ENCODE data around the gene INTS14. TPM values are rescaled to one million over a fixed set of nuclear protein-coding genes. Genes with fewer than 3 reads are reported as not detected.
"Not testable (repeated sequence)": the region's sequence is repeated elsewhere in the genome, so short reads cannot be mapped to it uniquely, and the experiment has no call there.

Gene INTS14
- total RNA-seq, 2 donors from 2014 or later, result 36.8 to 39.7 TPM

- H3K36me3 ChIP-seq, result peaks cover 5% of the 10 kb centered on the region
- no peak for ATAC-seq (ENCODE audit: insufficient number of reproducible peaks, low FRiP score, low read depth)
- no peak overlapping the region for H3K27ac ChIP-seq
- no peaks in the 10 kb centered on the region for H3K27me3 ChIP-seq (replicated peaks; ENCODE audit: insufficient read depth)
- no peaks in the 10 kb centered on the region for H3K9me3 ChIP-seq
- H3K4me1 ChIP-seq (ENCODE audit: control insufficient read depth in 1 of 2, low read depth in 2 of 2), result peaks cover 0 to 13% of the 10 kb centered on the region in 2 donors
- no peak for DNase-seq (ENCODE audit: low spot score)
- H3K4me3 ChIP-seq, result no peak overlapping the region
- TF ChIP-seq CTCF (IDR thresholded peaks at IDR 0.05), result no peak
These were observed 60.2 kb downstream of the INTS14 start for GRCh38 chr15:65550681-65551098.

- not testable (repeated sequence) for DNase-seq (ENCODE audit: low spot score); H3K9me3 ChIP-seq; H3K4me3 ChIP-seq; ATAC-seq (ENCODE audit: insufficient number of reproducible peaks, low FRiP score, low read depth); H3K27ac ChIP-seq; H3K27me3 ChIP-seq (replicated peaks; ENCODE audit: insufficient read depth); H3K36me3 ChIP-seq
- H3K4me1 ChIP-seq (ENCODE audit: control insufficient read depth in 1 of 2, low read depth in 2 of 2), result peaks cover 0 to 13% of the 10 kb centered on the region in 2 donors
These were observed 61.6 kb downstream of the INTS14 start for GRCh38 chr15:65549288-65549687.

GRCh38 chr15:65547841-65548240, 63.1 kb downstream of the INTS14 start:
- no peak for DNase-seq (ENCODE audit: low spot score)
- TF ChIP-seq CTCF (IDR thresholded peaks at IDR 0.05), result no peak
- Histone ChIP-seq H3K27ac (no peak overlapping the region), H3K27me3 (replicated peaks; ENCODE audit: insufficient read depth) (no peaks in the 10 kb centered on the region), H3K9me3 (no peaks in the 10 kb centered on the region), H3K4me3 (no peak overlapping the region), H3K36me3 (no peaks in the 10 kb centered on the region), H3K4me1 (ENCODE audit: control insufficient read depth in 1 of 2, low read depth in 2 of 2) (peaks cover 0 to 13% of the 10 kb centered on the region in 2 donors)
- no peak for ATAC-seq (ENCODE audit: insufficient number of reproducible peaks, low FRiP score, low read depth)

- H3K4me3 ChIP-seq, result no peak overlapping the region
- DNase-seq (ENCODE audit: low spot score) (no peak), ATAC-seq (ENCODE audit: insufficient number of reproducible peaks, low FRiP score, low read depth) (no peak)
- no peaks in the 10 kb centered on the region for H3K36me3 ChIP-seq
- no peaks in the 10 kb centered on the region for H3K27me3 ChIP-seq (replicated peaks; ENCODE audit: insufficient read depth)
- H3K4me1 ChIP-seq (ENCODE audit: control insufficient read depth in 1 of 2, low read depth in 2 of 2), result no peaks in the 10 kb centered on the region
- H3K27ac ChIP-seq, result no peak overlapping the region
- H3K9me3 ChIP-seq, result no peaks in the 10 kb centered on the region
- no peak for TF ChIP-seq CTCF (IDR thresholded peaks at IDR 0.05)
These were observed 69.6 kb downstream of the INTS14 start for GRCh38 chr15:65541231-65541820.

GRCh38 chr15:65540314-65540713, 70.6 kb downstream of the INTS14 start:
- H3K27me3 ChIP-seq (replicated peaks; ENCODE audit: insufficient read depth), result no peaks in the 10 kb centered on the region
- no peak overlapping the region for H3K27ac ChIP-seq
- DNase-seq (ENCODE audit: low spot score), result no peak
- H3K4me1 ChIP-seq (ENCODE audit: control insufficient read depth in 1 of 2, low read depth in 2 of 2), result no peaks in the 10 kb centered on the region
- no peaks in the 10 kb centered on the region for H3K36me3 ChIP-seq
- no peak for TF ChIP-seq CTCF (IDR thresholded peaks at IDR 0.05)
- ATAC-seq (ENCODE audit: insufficient number of reproducible peaks, low FRiP score, low read depth), result no peak
- H3K9me3 ChIP-seq, result no peaks in the 10 kb centered on the region
- no peak overlapping the region for H3K4me3 ChIP-seq

GRCh38 chr15:65535192-65535591, 75.7 kb downstream of the INTS14 start:
- Histone ChIP-seq H3K4me3 (no peak overlapping the region), H3K36me3 (no peaks in the 10 kb centered on the region), H3K9me3 (no peaks in the 10 kb centered on the region), H3K27me3 (replicated peaks; ENCODE audit: insufficient read depth) (no peaks in the 10 kb centered on the region), H3K4me1 (ENCODE audit: control insufficient read depth in 1 of 2, low read depth in 2 of 2) (peaks cover 0 to 17% of the 10 kb centered on the region in 2 donors), H3K27ac (no peak overlapping the region)
- no peak for TF ChIP-seq CTCF (IDR thresholded peaks at IDR 0.05)
- no peak for ATAC-seq (ENCODE audit: insufficient number of reproducible peaks, low FRiP score, low read depth)
- DNase-seq (ENCODE audit: low spot score), result no peak

All from thoracic aorta (tissue), 2 donors.